ENCODE data around the gene NTM. TPM values are rescaled to one million over a fixed set of nuclear protein-coding genes. Genes with fewer than 3 reads are reported as not detected.

Gene NTM
- total RNA-seq, 2 experiments from 2014 or later, result not detected

DNA sequence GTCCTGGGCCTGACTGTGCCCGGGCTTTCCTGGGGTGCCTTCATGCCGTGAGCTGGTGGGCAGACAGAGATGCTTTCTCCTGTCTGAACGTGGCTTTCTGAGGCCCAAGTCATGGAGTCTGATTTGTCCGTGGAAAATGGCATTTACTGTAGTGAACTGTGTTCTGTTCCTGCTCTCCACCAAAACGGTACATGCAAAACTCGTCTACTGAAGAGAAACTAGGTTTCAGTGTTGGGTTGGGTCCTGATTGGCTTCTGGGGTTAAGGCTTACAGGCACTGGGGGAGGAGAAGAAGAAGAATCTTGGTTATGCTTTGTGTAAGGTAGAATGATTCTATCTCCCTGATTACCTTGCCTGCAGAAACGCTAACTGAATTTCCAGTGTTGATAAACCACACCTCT lies 541.7 kb downstream of the NTM start:
- DNase-seq, result no peak
- POLR2A ChIA-PET, result no interaction called here
- CTCF ChIA-PET, result no interaction called here
- H3K9me3 Mint-ChIP-seq, result no peaks in the 10 kb centered on the region
- H3K36me3 Mint-ChIP-seq (ENCODE audit: low read depth), result no peaks in the 10 kb centered on the region
- no peak overlapping the region for H3K4me3 Mint-ChIP-seq
- peaks cover 27% of the 10 kb centered on the region for H3K27me3 Mint-ChIP-seq
- no peak overlapping the region for H3K27ac Mint-ChIP-seq
- H3K4me1 Mint-ChIP-seq, result no peaks in the 10 kb centered on the region

DNA sequence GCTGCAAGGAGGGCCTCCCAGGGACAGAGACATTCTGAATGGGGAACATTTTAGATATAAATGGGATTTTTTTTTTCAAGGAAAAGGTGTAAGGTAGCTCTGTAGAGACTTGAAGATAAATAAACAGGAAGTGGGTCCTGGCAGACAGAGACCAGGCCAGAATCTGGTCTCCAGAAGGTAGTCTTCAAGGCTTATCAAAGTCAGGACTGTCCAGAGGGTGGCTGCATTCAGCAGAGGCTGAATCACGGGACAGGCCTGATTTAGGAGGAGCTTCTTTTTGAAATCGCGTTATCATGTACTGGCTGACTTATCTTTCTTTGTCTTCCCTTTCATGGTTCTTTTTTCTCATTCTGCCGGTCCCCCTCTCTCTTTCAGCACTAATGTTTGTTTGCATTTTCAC lies 542.9 kb downstream of the NTM start:
- Mint-ChIP-seq H3K36me3 (ENCODE audit: low read depth) (no peaks in the 10 kb centered on the region), H3K4me3 (no peak overlapping the region), H3K27ac (no peak overlapping the region), H3K9me3 (no peaks in the 10 kb centered on the region), H3K27me3 (peaks cover 27% of the 10 kb centered on the region), H3K4me1 (no peaks in the 10 kb centered on the region)
- DNase-seq, result no peak
- ChIA-PET POLR2A (no interaction called here), CTCF (no interaction called here)

DNA sequence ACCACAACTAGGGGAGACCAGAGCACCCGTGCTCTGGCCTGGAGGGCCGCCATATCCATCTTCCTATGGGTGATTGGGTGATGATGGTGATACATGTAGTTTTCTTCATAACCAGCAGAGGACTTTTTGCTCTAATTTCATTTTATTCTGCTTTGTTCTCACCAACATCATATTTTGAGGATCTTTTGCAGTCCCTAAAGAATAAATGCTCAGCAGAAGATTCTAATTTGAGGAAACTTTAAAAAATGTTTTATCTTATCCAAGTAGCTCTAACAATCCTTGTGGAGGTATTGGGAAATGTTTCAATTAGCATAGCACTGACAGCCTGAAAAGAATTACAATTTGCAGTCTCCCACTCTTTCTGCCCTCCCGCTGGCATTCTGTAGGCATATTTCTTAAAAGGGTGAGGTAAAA lies 544.0 kb downstream of the NTM start:
- no peak overlapping the region for H3K27ac Mint-ChIP-seq
- H3K4me3 Mint-ChIP-seq, result no peak overlapping the region
- no peaks in the 10 kb centered on the region for H3K4me1 Mint-ChIP-seq
- POLR2A ChIA-PET, result no interaction called here
- no peak for DNase-seq
- no peaks in the 10 kb centered on the region for H3K36me3 Mint-ChIP-seq (ENCODE audit: low read depth)
- CTCF ChIA-PET, result no interaction called here
- H3K9me3 Mint-ChIP-seq, result no peaks in the 10 kb centered on the region
- H3K27me3 Mint-ChIP-seq, result peaks cover 19% of the 10 kb centered on the region

DNA sequence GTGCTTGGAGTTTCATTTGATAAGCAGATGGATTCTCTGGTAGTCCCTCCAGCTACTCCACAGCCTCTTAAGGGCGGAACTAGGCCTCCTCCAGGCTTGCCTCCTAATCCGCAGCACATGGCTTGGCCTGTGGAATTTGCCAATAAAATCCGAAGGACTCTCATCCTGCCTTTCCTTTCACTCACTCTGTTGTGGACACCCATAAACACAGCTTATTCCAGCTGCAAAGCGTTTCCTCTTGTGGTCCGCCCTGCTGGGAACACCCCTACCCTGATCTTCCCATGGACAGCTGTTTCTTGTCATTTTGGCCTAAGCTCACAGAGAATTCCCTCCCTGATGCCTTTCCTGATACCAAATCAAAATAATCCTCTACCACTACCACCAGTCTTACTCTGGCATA lies 546.2 kb downstream of the NTM start:
- Mint-ChIP-seq H3K27ac (no peak overlapping the region), H3K9me3 (no peaks in the 10 kb centered on the region), H3K36me3 (ENCODE audit: low read depth) (no peaks in the 10 kb centered on the region), H3K27me3 (peaks cover 5% of the 10 kb centered on the region), H3K4me1 (no peaks in the 10 kb centered on the region), H3K4me3 (no peak overlapping the region)
- ChIA-PET CTCF (no interaction called here), POLR2A (no interaction called here)
- DNase-seq, result no peak

DNA sequence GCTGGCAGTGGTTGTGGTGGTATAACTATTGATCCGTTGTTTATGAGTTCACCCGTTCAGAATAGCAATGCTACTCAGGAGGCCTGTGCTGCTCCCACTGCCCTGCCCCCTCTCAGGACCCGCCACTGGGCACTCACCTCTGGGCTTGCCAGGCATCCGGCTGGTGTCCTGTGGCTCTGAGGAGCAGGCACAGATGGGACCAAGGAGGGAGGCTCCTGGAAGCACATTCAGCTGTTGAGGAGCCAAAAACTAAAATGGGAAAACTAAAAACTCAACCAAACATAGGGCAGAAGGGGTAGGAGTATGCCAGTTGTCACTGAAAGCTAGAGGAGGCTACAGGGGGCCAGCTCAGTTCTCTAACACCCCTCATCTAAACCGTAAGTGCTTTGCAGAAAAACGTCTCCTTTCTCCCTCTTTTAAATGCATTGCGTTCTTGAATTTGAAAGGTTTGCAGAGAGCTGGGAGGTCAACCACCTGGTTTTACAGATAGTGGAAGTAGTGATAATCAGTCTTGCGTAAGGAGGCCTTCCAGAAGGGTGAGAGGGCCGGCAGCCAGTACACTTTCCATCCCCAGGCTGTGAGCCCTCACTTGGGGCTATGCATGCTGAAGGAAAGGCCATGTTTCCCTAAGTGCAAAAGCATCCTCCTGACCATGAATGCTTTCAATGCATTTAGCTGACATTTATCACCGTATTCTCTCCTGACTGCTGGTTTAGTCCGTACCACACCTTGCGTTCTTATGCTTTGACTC lies 547.4 kb downstream of the NTM start:
- no peak overlapping the region for H3K27ac Mint-ChIP-seq
- H3K27me3 Mint-ChIP-seq, result no peaks in the 10 kb centered on the region
- ChIA-PET CTCF (no interaction called here), POLR2A (no interaction called here)
- DNase-seq, result no peak
- no peak overlapping the region for H3K4me3 Mint-ChIP-seq
- no peaks in the 10 kb centered on the region for H3K9me3 Mint-ChIP-seq
- no peaks in the 10 kb centered on the region for H3K36me3 Mint-ChIP-seq (ENCODE audit: low read depth)
- H3K4me1 Mint-ChIP-seq, result no peaks in the 10 kb centered on the region

DNA sequence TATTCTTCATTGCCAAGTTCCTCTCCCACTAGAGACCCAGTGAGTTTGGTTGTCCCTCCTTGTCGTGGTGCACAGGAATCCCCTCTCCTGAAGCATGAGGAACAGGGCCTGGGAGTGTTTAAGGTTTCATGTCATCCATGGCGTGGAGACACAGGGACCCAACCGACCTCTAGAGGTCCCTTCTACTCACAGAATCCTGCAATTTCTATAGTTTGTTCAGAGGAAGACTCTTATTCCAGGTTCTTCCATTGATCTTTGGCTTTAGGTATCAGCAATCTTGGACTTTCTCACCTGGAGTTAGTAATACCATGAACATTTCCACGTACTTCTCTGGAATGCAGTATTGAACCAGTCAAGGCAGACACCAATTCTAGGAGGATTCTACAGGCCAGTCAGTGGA lies 548.2 kb downstream of the NTM start:
- ChIA-PET CTCF (no interaction called here), POLR2A (no interaction called here)
- no peak for DNase-seq
- no peaks in the 10 kb centered on the region for H3K9me3 Mint-ChIP-seq
- H3K4me1 Mint-ChIP-seq, result no peaks in the 10 kb centered on the region
- no peak overlapping the region for H3K4me3 Mint-ChIP-seq
- H3K36me3 Mint-ChIP-seq (ENCODE audit: low read depth), result no peaks in the 10 kb centered on the region
- no peaks in the 10 kb centered on the region for H3K27me3 Mint-ChIP-seq
- H3K27ac Mint-ChIP-seq, result no peak overlapping the region

DNA sequence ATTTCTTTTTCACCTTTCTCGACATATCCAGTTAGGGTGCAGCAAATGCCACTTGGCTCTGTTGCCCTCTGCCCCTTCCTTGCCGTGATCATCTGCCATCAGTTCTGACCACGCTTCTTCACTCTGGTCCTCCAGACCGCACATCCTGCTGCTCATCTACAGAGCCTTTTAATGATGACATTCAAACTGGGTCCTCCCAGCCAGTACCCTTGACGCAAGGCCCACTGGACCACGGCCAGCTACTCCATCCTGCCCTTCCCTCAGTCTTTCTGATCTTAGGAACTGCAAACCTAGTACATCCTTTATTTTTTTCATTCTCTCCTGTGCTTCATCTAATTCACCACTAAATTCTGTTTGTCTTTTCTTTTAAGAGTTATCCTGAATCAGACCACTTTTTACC lies 551.8 kb downstream of the NTM start:
- Mint-ChIP-seq H3K27me3 (no peaks in the 10 kb centered on the region), H3K36me3 (ENCODE audit: low read depth) (no peaks in the 10 kb centered on the region), H3K4me1 (no peaks in the 10 kb centered on the region), H3K4me3 (no peak overlapping the region), H3K9me3 (no peaks in the 10 kb centered on the region), H3K27ac (no peak overlapping the region)
- DNase-seq, result no peak
- POLR2A ChIA-PET, result no interaction called here
- CTCF ChIA-PET, result no interaction called here

DNA sequence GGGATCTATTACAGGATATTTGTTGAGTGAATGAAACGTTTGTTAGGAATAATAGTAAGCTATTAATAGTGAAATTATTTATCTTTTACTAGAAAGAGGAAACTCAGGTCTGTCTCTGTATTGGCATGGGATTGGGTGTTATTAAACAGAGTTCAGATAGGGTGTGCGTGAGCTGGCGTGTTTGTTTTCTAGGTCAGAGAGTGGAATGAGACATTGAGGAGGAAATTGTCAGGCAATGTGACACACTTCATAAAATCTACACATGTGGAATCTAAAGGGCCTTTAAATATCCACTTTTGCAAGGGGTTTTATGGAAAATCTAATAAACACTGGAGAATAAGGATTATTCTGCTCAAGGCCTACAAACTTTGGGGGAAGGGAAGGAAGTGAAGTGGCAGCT lies 552.9 kb downstream of the NTM start:
- no peak overlapping the region for H3K27ac Mint-ChIP-seq
- POLR2A ChIA-PET, result no interaction called here

DNA sequence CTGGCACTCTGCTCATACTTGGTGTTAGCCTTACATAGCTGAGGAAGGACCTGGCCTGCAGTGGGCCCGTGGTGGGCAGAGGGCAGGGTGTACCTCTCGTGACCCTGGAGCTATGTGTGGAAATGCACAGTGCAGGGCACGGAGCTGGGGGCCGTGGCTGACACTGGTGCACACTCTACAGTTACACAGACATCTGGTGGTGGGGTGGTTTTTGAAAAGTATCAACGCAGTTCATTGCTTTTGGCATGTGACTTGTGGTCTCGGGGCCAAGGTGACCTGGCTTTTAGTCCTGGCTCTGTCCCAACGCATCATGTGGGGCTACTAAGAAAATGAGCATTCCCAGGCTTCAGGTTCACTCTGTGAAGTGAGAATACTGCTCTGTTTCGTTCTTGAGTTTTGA lies 553.6 kb downstream of the NTM start:
- CTCF ChIA-PET, result no interaction called here
- H3K27ac Mint-ChIP-seq, result no peak overlapping the region
- POLR2A ChIA-PET, result no interaction called here
- no peak overlapping the region for H3K4me3 Mint-ChIP-seq
- H3K4me1 Mint-ChIP-seq, result no peaks in the 10 kb centered on the region
- no peak for DNase-seq
- no peaks in the 10 kb centered on the region for H3K9me3 Mint-ChIP-seq
- no peaks in the 10 kb centered on the region for H3K36me3 Mint-ChIP-seq (ENCODE audit: low read depth)
- no peaks in the 10 kb centered on the region for H3K27me3 Mint-ChIP-seq

More for the DNA sequence above, 552.9 kb downstream of the NTM start:
- no peaks in the 10 kb centered on the region for H3K27me3 Mint-ChIP-seq
- no peak for DNase-seq
- H3K4me3 Mint-ChIP-seq, result no peak overlapping the region
- CTCF ChIA-PET, result no interaction called here
- H3K4me1 Mint-ChIP-seq, result no peaks in the 10 kb centered on the region
- no peaks in the 10 kb centered on the region for H3K36me3 Mint-ChIP-seq (ENCODE audit: low read depth)
- H3K9me3 Mint-ChIP-seq, result no peaks in the 10 kb centered on the region

DNA sequence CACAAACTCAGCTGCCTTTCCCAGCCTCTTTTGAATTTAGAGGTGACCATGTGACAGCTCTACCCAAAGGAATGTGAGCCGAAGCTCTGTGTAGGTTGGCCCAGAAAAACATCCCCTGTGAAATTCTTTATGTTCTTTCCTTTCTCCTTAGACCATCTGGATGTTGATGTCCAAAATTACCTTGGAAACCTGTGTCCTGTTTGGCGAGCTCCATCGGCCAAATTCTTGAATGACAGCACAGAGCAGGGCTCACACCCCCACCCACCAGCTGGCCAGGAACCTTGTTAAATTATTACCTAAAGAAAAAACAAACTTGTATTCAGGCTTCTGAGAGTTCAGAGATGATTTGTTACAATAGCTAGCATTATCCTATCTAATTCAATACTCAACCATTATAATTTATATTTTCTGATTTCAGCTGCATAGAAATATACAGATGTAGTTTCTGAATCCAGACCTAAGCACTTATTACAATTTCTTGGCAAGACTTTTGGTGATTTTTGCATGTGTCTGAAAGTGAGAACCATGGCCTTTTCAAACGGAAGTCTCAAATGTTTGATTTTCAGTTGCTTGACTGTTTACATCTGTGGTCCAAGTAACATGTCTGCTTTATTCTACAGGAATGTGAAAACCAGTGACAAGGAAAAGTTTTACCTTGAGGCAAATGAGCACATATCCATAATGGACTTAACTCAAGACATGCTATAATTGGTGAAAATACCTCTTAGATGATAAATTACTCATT lies 554.2 kb downstream of the NTM start:
- DNase-seq, result no peak
- Mint-ChIP-seq H3K4me3 (no peak overlapping the region), H3K36me3 (ENCODE audit: low read depth) (no peaks in the 10 kb centered on the region), H3K4me1 (no peaks in the 10 kb centered on the region), H3K9me3 (peaks cover 2% of the 10 kb centered on the region), H3K27me3 (no peaks in the 10 kb centered on the region), H3K27ac (no peak overlapping the region)
- POLR2A ChIA-PET, result no interaction called here
- CTCF ChIA-PET, result no interaction called here

DNA sequence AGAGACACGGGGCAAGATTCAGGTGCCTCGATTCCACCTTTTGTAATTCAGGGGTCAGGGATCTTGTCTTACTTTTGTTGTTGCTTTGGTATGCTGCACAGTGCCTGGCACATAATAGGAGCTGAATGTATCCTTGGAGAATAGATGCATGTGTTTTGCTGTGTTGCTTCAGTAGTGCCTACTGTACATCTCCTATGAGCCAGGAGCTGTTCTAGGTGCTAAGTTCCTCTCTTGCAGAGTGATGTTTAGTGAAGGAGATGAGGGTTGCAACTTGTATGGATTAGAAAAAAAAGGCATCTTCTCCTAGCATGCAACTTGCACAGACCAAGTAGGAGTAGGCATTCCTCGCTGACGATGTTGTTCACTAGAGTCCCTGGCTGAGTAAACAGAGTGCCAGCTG lies 555.4 kb downstream of the NTM start:
- ChIA-PET CTCF (no interaction called here), POLR2A (no interaction called here)
- Mint-ChIP-seq H3K9me3 (peaks cover 3% of the 10 kb centered on the region), H3K27me3 (no peaks in the 10 kb centered on the region), H3K27ac (no peak overlapping the region), H3K36me3 (ENCODE audit: low read depth) (no peaks in the 10 kb centered on the region), H3K4me1 (no peaks in the 10 kb centered on the region), H3K4me3 (no peak overlapping the region)
- no peak for DNase-seq

DNA sequence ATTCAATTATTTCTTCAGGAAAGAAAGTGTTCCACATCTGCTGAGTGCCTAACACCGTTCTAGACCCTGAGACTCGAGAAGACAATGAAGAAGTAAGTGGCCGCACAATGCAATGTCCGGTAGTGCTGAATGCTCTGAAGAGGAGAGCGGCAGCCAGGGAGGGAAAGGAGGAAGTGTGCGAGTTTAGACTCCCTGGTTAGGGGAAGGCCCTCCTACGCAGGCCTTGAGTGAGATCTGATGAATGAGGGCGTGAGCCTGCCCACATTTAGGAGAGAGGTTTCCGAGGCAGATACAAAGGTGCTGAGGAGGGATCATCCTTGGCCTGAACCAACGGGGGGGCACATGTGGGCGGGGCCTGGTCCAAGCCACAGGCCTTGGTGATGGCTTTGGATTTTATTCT lies 558.6 kb downstream of the NTM start:
- CTCF ChIA-PET, result no interaction called here
- H3K27ac Mint-ChIP-seq, result no peak overlapping the region
- no peaks in the 10 kb centered on the region for H3K36me3 Mint-ChIP-seq (ENCODE audit: low read depth)
- DNase-seq, result no peak
- no peak overlapping the region for H3K4me3 Mint-ChIP-seq
- POLR2A ChIA-PET, result no interaction called here
- no peaks in the 10 kb centered on the region for H3K4me1 Mint-ChIP-seq
- H3K27me3 Mint-ChIP-seq, result no peaks in the 10 kb centered on the region
- H3K9me3 Mint-ChIP-seq, result peaks cover 3% of the 10 kb centered on the region

DNA sequence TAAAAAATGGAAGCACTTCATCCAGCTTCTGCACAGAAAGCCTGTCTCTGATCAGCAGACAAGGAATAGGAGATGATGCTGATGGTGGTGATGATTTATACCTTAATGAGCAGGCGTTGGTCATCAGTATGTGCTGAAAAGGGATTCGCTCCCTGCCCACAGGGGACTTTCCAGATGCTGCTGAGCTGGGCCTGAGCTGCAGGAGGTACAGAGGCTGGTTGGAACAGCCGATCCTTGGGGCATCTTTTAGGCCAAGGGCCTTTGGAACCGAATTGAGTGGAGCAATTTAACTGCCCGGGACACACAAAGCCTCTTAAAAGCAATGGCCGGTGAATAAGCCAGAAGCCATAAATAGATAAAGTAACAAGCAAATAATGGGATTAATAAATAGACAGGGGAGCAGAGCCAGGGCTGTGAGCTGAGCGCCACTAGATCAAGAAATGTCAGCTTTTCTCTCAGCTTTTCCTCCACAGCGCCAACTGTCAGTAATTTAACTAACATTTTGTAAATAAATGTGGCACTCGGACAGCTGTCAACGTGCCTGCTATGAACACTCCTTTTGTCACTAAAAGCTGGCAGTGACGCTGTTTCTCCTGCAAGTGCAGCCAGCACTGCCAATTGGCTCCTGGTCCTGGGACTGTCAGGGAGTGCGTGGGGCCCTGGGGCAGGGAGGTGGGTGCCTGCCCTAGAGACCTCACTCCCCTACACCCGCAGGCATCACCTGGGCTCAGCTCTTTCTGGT lies 562.3 kb downstream of the NTM start:
- H3K27ac Mint-ChIP-seq, result no peak overlapping the region
- peaks cover 3% of the 10 kb centered on the region for H3K9me3 Mint-ChIP-seq
- no peaks in the 10 kb centered on the region for H3K4me1 Mint-ChIP-seq
- H3K36me3 Mint-ChIP-seq (ENCODE audit: low read depth), result no peaks in the 10 kb centered on the region
- no peak for DNase-seq
- CTCF ChIA-PET, result no interaction called here
- H3K27me3 Mint-ChIP-seq, result no peaks in the 10 kb centered on the region
- POLR2A ChIA-PET, result no interaction called here
- H3K4me3 Mint-ChIP-seq, result no peak overlapping the region

DNA sequence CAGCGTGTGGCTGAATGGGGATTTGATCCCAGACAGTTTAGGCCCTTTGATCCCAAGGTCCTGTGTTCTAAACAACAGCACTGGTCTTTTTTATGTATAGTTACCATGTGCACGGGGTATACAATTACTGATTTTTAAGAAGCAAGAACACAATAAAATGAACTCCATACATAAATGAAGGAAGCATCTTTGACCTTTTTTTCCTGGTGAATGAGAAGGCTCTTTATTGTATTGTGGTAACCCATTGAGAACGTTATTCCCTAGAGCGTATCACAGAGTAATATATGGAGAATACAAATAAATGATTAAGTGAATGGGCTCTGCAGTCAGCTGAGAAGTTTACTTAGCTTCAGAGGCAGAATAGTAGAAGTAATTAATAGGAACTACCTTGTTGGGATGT lies 563.6 kb downstream of the NTM start:
- Mint-ChIP-seq H3K4me1 (no peaks in the 10 kb centered on the region), H3K27ac (no peak overlapping the region), H3K9me3 (peaks cover 3% of the 10 kb centered on the region), H3K36me3 (ENCODE audit: low read depth) (no peaks in the 10 kb centered on the region), H3K4me3 (no peak overlapping the region), H3K27me3 (no peaks in the 10 kb centered on the region)
- ChIA-PET CTCF (no interaction called here), POLR2A (no interaction called here)
- no peak for DNase-seq
